ENCODE data around the gene BEX3.

Gene BEX3

GRCh38 chrX:103376118-103376978 lies at the start of gene BEX3:
TSS of gene BEX3 (plus strand) at chrX:103376538. CDS start at chrX:103377522, 984 bp downstream.
- H3K4me3 ChIP-seq (ENCODE audit: low read depth, low read length): peak within 1 kb of the TSS; percentile 87
- no peaks in the 10 kb centered on the region for H3K27me3 ChIP-seq (ENCODE audit: control insufficient read depth, insufficient read depth, low read length)
- peak within 1 kb of the TSS; percentile 96 for H3K9ac ChIP-seq (ENCODE audit: low read depth, low read length)
- peaks cover 34% of the 10 kb centered on the region for H3K36me3 ChIP-seq (ENCODE audit: control insufficient read depth, insufficient read depth, low read length)
- peak within 1 kb of the TSS; percentile 95 for H3K27ac ChIP-seq (ENCODE audit: low read depth, low read length)
- peaks cover 14% of the 10 kb centered on the region for H3K4me1 ChIP-seq (ENCODE audit: control insufficient read depth, insufficient read depth, low read length)
- no peaks in the 10 kb centered on the region for H3K9me3 ChIP-seq (ENCODE audit: control insufficient read depth, insufficient read depth, low read length)

GRCh38 chrX:103329991-103330390 lies 46.3 kb upstream of the BEX3 start, which contains the start of gene TCEAL7:
TSS of gene TCEAL7 (plus strand) at chrX:103330239. CDS start at chrX:103331404, 1,165 bp downstream.
- H3K9ac ChIP-seq (ENCODE audit: low read depth, low read length): peak within 1 kb of the TSS; percentile 10; the same call in 1 of the 2 replicates
- H3K27me3 ChIP-seq (ENCODE audit: control insufficient read depth, insufficient read depth, low read length): peaks cover 11% of the 10 kb centered on the region; the same call in 1 of the 2 replicates
- peak within 1 kb of the TSS; percentile 50 for H3K4me3 ChIP-seq (ENCODE audit: low read depth, low read length)

GRCh38 chrX:103330681-103331288 lies 45.6 kb upstream of the BEX3 start:
- H3K27ac ChIP-seq (ENCODE audit: low read depth, low read length): peak overlapping the region; percentile 66
- H3K9ac ChIP-seq (ENCODE audit: low read depth, low read length): peak overlapping the region; percentile 10; the same call in 1 of the 2 replicates
- no peaks in the 10 kb centered on the region for H3K9me3 ChIP-seq (ENCODE audit: control insufficient read depth, insufficient read depth, low read length)
- H3K4me3 ChIP-seq (ENCODE audit: low read depth, low read length): peak overlapping the region; percentile 50
- peaks cover 28% of the 10 kb centered on the region for H3K4me1 ChIP-seq (ENCODE audit: control insufficient read depth, insufficient read depth, low read length)
- peaks cover 14% of the 10 kb centered on the region; the same call in 1 of the 2 replicates for H3K27me3 ChIP-seq (ENCODE audit: control insufficient read depth, insufficient read depth, low read length)
- H3K36me3 ChIP-seq (ENCODE audit: control insufficient read depth, insufficient read depth, low read length): no peaks in the 10 kb centered on the region

More at GRCh38 chrX:103329991-103330390, 46.3 kb upstream of the BEX3 start, which contains the start of gene TCEAL7:
- H3K36me3 ChIP-seq (ENCODE audit: control insufficient read depth, insufficient read depth, low read length): no peaks in the 10 kb centered on the region
- H3K9me3 ChIP-seq (ENCODE audit: control insufficient read depth, insufficient read depth, low read length): no peaks in the 10 kb centered on the region
- peak within 1 kb of the TSS; percentile 66 for H3K27ac ChIP-seq (ENCODE audit: low read depth, low read length)
- H3K4me1 ChIP-seq (ENCODE audit: control insufficient read depth, insufficient read depth, low read length): peaks cover 28% of the 10 kb centered on the region

- peaks cover 9% of the 10 kb centered on the region for H3K4me1 ChIP-seq (ENCODE audit: control insufficient read depth, insufficient read depth, low read length)
- no peak overlapping the region for H3K27ac ChIP-seq (ENCODE audit: low read depth, low read length)
- no peak overlapping the region for H3K9ac ChIP-seq (ENCODE audit: low read depth, low read length)
- H3K36me3 ChIP-seq (ENCODE audit: control insufficient read depth, insufficient read depth, low read length): no peaks in the 10 kb centered on the region
- H3K9me3 ChIP-seq (ENCODE audit: control insufficient read depth, insufficient read depth, low read length): no peaks in the 10 kb centered on the region
- no peak overlapping the region for H3K4me3 ChIP-seq (ENCODE audit: low read depth, low read length)
- peaks cover 2% of the 10 kb centered on the region; the same call in 1 of the 2 replicates for H3K27me3 ChIP-seq (ENCODE audit: control insufficient read depth, insufficient read depth, low read length)
Observed at GRCh38 chrX:103338663-103339062, 37.7 kb upstream of the BEX3 start.

- H3K9ac ChIP-seq (ENCODE audit: low read depth, low read length): no peak overlapping the region
- H3K27me3 ChIP-seq (ENCODE audit: control insufficient read depth, insufficient read depth, low read length): peaks cover 6% of the 10 kb centered on the region; the same call in 1 of the 2 replicates
- H3K27ac ChIP-seq (ENCODE audit: low read depth, low read length): no peak overlapping the region
- H3K36me3 ChIP-seq (ENCODE audit: control insufficient read depth, insufficient read depth, low read length): no peaks in the 10 kb centered on the region
- H3K4me3 ChIP-seq (ENCODE audit: low read depth, low read length): no peak overlapping the region
- H3K4me1 ChIP-seq (ENCODE audit: control insufficient read depth, insufficient read depth, low read length): peaks cover 6% of the 10 kb centered on the region
- H3K9me3 ChIP-seq (ENCODE audit: control insufficient read depth, insufficient read depth, low read length): no peaks in the 10 kb centered on the region
Observed at GRCh38 chrX:103343105-103343504, 33.2 kb upstream of the BEX3 start.

GRCh38 chrX:103344606-103345005 lies 31.7 kb upstream of the BEX3 start:
- H3K9me3 ChIP-seq (ENCODE audit: control insufficient read depth, insufficient read depth, low read length): no peaks in the 10 kb centered on the region
- H3K4me3 ChIP-seq (ENCODE audit: low read depth, low read length): no peak overlapping the region
- peaks cover 17% of the 10 kb centered on the region for H3K27me3 ChIP-seq (ENCODE audit: control insufficient read depth, insufficient read depth, low read length)
- no peak overlapping the region for H3K27ac ChIP-seq (ENCODE audit: low read depth, low read length)
- no peaks in the 10 kb centered on the region for H3K36me3 ChIP-seq (ENCODE audit: control insufficient read depth, insufficient read depth, low read length)
- H3K4me1 ChIP-seq (ENCODE audit: control insufficient read depth, insufficient read depth, low read length): peaks cover 6% of the 10 kb centered on the region
- H3K9ac ChIP-seq (ENCODE audit: low read depth, low read length): no peak overlapping the region

- H3K9ac ChIP-seq (ENCODE audit: low read depth, low read length): no peak overlapping the region
- H3K9me3 ChIP-seq (ENCODE audit: control insufficient read depth, insufficient read depth, low read length): no peaks in the 10 kb centered on the region
- no peaks in the 10 kb centered on the region for H3K36me3 ChIP-seq (ENCODE audit: control insufficient read depth, insufficient read depth, low read length)
- no peak overlapping the region for H3K27ac ChIP-seq (ENCODE audit: low read depth, low read length)
- H3K27me3 ChIP-seq (ENCODE audit: control insufficient read depth, insufficient read depth, low read length): peaks cover 17% of the 10 kb centered on the region
- peaks cover 6% of the 10 kb centered on the region for H3K4me1 ChIP-seq (ENCODE audit: control insufficient read depth, insufficient read depth, low read length)
- H3K4me3 ChIP-seq (ENCODE audit: low read depth, low read length): peak overlapping the region; percentile 47
Observed at GRCh38 chrX:103347682-103348397, 28.5 kb upstream of the BEX3 start.

- peak within 1 kb of the TSS; percentile 91 for H3K9ac ChIP-seq (ENCODE audit: low read depth, low read length)
- H3K4me3 ChIP-seq (ENCODE audit: low read depth, low read length): peak within 1 kb of the TSS; percentile 99
- peaks cover 11% of the 10 kb centered on the region for H3K36me3 ChIP-seq (ENCODE audit: control insufficient read depth, insufficient read depth, low read length)
- H3K4me1 ChIP-seq (ENCODE audit: control insufficient read depth, insufficient read depth, low read length): peaks cover 11% of the 10 kb centered on the region
- no peaks in the 10 kb centered on the region for H3K9me3 ChIP-seq (ENCODE audit: control insufficient read depth, insufficient read depth, low read length)
- H3K27ac ChIP-seq (ENCODE audit: low read depth, low read length): peak within 1 kb of the TSS; percentile 89
- no peaks in the 10 kb centered on the region for H3K27me3 ChIP-seq (ENCODE audit: control insufficient read depth, insufficient read depth, low read length)
Observed at GRCh38 chrX:103356130-103356798, 20.1 kb upstream of the BEX3 start, which contains the start of gene TCEAL9. TSS of gene TCEAL9 (plus strand) at chrX:103356506. CDS start at chrX:103357685, 1,179 bp downstream.

GRCh38 chrX:103356858-103357257 lies 19.5 kb upstream of the BEX3 start:
- peaks cover 11% of the 10 kb centered on the region for H3K36me3 ChIP-seq (ENCODE audit: control insufficient read depth, insufficient read depth, low read length)
- H3K27me3 ChIP-seq (ENCODE audit: control insufficient read depth, insufficient read depth, low read length): no peaks in the 10 kb centered on the region
- H3K27ac ChIP-seq (ENCODE audit: low read depth, low read length): peak overlapping the region; percentile 89
- H3K4me1 ChIP-seq (ENCODE audit: control insufficient read depth, insufficient read depth, low read length): peaks cover 17% of the 10 kb centered on the region
- peak overlapping the region; percentile 91 for H3K9ac ChIP-seq (ENCODE audit: low read depth, low read length)
- no peaks in the 10 kb centered on the region for H3K9me3 ChIP-seq (ENCODE audit: control insufficient read depth, insufficient read depth, low read length)
- H3K4me3 ChIP-seq (ENCODE audit: low read depth, low read length): peak overlapping the region; percentile 99

- Histone ChIP-seq H3K4me1 (ENCODE audit: control insufficient read depth, insufficient read depth, low read length) (peaks cover 26% of the 10 kb centered on the region), H3K9ac (ENCODE audit: low read depth, low read length) (no peak overlapping the region), H3K9me3 (ENCODE audit: control insufficient read depth, insufficient read depth, low read length) (no peaks in the 10 kb centered on the region), H3K27me3 (ENCODE audit: control insufficient read depth, insufficient read depth, low read length) (no peaks in the 10 kb centered on the region), H3K4me3 (ENCODE audit: low read depth, low read length) (peak overlapping the region; percentile 99), H3K36me3 (ENCODE audit: control insufficient read depth, insufficient read depth, low read length) (peaks cover 11% of the 10 kb centered on the region), H3K27ac (ENCODE audit: low read depth, low read length) (no peak overlapping the region)
Observed at GRCh38 chrX:103357871-103358270, 18.5 kb upstream of the BEX3 start.
